Esophagus muscularis mucosa (tissue), 3 donors: Measurements from ENCODE around the gene DAPK1.

Source experiments
- EP300 ChIP-seq: sonication (generic); formaldehyde crosslinking; IDR thresholded peaks from one replicate; pipeline ENCODE4 v1.6.1; 2017; ENCODE audit warnings: antibody characterized with exemption
- TF ChIP-seq, protein P1 (sequence below), 3 experiments: fragments of 200-600 bp in 2 of 3; fragments of 450-650 bp in 1 of 3; sonication (generic) in 2 of 3; IDR thresholded peaks; one replicate each; pipeline ENCODE4 v1.5.1; 2017 to 2019; ENCODE audit warnings: antibody characterized with exemption in 3 of 3, mild to moderate bottlenecking in 2 of 3, moderate library complexity in 1 of 3

DNA sequence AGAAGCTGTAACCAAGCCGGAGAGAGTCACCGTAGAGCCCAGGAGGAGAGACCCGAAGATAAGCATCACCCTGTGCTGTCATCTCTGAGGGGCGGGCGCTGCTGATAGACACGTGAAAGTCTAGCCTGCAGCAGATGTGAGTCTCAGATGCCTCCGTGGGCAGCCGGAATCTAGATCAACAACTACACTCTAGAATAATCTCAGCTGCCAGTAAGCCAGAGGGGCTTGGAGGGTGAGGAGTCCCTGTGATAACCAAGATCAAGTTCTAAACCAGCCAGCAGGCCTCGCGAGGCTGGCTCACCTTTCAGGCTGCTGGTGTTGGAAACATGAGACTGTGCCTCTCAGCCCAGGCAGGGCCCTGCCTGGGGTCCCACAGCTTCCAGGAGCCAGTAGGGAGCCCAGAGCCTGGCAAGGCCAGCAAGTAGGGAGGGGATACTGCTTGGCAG, 54.1 kb downstream of the DAPK1 start:
- TF ChIP-seq EP300, result no peak
- TF ChIP-seq, protein P1, sequence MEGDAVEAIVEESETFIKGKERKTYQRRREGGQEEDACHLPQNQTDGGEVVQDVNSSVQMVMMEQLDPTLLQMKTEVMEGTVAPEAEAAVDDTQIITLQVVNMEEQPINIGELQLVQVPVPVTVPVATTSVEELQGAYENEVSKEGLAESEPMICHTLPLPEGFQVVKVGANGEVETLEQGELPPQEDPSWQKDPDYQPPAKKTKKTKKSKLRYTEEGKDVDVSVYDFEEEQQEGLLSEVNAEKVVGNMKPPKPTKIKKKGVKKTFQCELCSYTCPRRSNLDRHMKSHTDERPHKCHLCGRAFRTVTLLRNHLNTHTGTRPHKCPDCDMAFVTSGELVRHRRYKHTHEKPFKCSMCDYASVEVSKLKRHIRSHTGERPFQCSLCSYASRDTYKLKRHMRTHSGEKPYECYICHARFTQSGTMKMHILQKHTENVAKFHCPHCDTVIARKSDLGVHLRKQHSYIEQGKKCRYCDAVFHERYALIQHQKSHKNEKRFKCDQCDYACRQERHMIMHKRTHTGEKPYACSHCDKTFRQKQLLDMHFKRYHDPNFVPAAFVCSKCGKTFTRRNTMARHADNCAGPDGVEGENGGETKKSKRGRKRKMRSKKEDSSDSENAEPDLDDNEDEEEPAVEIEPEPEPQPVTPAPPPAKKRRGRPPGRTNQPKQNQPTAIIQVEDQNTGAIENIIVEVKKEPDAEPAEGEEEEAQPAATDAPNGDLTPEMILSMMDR (IDR thresholded peaks at IDR 0.05), result no peak
